ENCODE measurements around the gene SCNN1A. TPM values are rescaled to one million over a fixed set of nuclear protein-coding genes. Genes with fewer than 3 reads are reported as not detected.

Gene SCNN1A
- total RNA-seq, 1 experiment from 2014 or later, result 118 TPM

DNA sequence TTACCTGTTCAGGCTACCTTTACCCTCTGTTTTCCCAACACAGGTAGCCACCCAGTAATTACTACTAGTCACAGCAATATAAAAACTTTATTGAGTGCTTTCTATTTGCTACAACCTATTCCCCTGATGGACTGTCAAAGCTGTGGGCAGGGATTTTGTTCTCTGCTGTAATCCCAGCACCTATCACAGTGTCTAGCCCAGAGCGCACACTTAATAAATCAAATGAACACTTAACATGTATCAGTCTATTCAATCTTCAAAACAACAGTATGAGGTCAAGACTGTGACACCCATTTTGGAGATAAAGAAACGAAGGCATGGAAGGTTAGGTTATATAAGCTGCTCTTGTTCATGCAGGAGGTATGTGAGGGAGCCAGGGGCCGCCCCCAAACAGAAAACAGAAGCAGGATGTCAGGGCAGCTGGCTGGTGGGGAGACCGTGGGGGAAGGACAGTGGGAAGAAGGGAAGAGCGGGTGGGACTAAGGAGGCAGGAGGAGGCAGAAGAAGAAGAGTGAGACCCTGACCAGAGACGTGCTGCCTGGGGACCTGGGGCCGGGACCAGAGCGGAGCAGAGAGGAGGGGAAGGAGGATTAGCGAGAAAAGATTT lies 35.2 kb downstream of the SCNN1A start:
- ChIA-PET RAD21 (ENCODE audit: low non-redundant PET in 1 of 2, low total read pairs in 2 of 2, uncharacterized antibody in 2 of 2, unreplicated experiment in 2 of 2) (interaction anchor here in 1 of 2 experiments (0.6 kb wide), 1 partner anchor 679 kb away, joined by 3 read pairs; no protein-coding TSS in a partner anchor), POLR2A (no interaction called here)
- intact Hi-C loops (cut with micrococcal nuclease), result no loop called here

More for the DNA sequence above, 35.2 kb downstream of the SCNN1A start:
- Histone ChIP-seq H3K4me3 (replicated peaks in 1 of 2; ENCODE audit: low read depth in 1 of 2, low read length in 2 of 2) (peak overlapping the region; percentile 84 to 92), H3K4me2 (ENCODE audit: low read length) (peak overlapping the region; percentile 97), H3K27ac (ENCODE audit: low read depth, low read length) (peak overlapping the region; percentile 99), H3K9ac (ENCODE audit: low read length) (peak overlapping the region; percentile 90), H3K4me1 (ENCODE audit: control insufficient read depth in 1 of 2, insufficient read depth in 2 of 2, low read length in 2 of 2) (peaks cover 75 to 86% of the 10 kb centered on the region in 2 experiments), H3K27me3 (ENCODE audit: insufficient read depth, low read length) (no peaks in the 10 kb centered on the region), H3K9me2 (ENCODE audit: insufficient read depth) (no peaks in the 10 kb centered on the region), H3K79me2 (ENCODE audit: insufficient read depth, low read length) (peaks cover 71% of the 10 kb centered on the region), H3K9me3 (ENCODE audit: control insufficient read depth in 1 of 2, insufficient read depth in 1 of 2, low read depth in 1 of 2, low read length in 2 of 2) (no peaks in the 10 kb centered on the region), H3K36me3 (ENCODE audit: control insufficient read depth in 1 of 2, insufficient read depth in 2 of 2, low read length in 2 of 2) (no peaks in the 10 kb centered on the region; a peak in 1 of 4 replicates), H4K20me1 (ENCODE audit: insufficient read depth) (no peaks in the 10 kb centered on the region), H2AFZ (ENCODE audit: low read depth, low read length, poor library complexity, severe bottlenecking) (no peak overlapping the region)
- TF ChIP-seq SIN3A (IDR thresholded peaks at IDR 0.05; ENCODE audit: low read depth) (no peak), JUND (IDR thresholded peaks at IDR 0.05) (no peak), POLR2AphosphoS5 (IDR thresholded peaks at IDR 0.05; ENCODE audit: low read depth, low read length) (no peak; the same call in 1 of the 2 replicates), EZH2phosphoT487 (IDR thresholded peaks at IDR 0.05; ENCODE audit: borderline replicate concordance) (no peak), EZH2 (IDR thresholded peaks at IDR 0.05) (no peak), POLR2A (IDR thresholded peaks at IDR 0.05; ENCODE audit: borderline replicate concordance, extremely low read depth, insufficient read depth, insufficient read length) (no peak), SP1 (IDR thresholded peaks at IDR 0.05; ENCODE audit: low read depth) (no peak), CBX3 (IDR thresholded peaks at IDR 0.05; ENCODE audit: low read depth) (no peak), CEBPB (IDR thresholded peaks at IDR 0.05; ENCODE audit: low read depth) (no peak), ZNF274 (IDR thresholded peaks at IDR 0.05; ENCODE audit: low read depth, low read length) (no peak), TCF7L2 (IDR thresholded peaks at IDR 0.05; ENCODE audit: borderline replicate concordance, extremely low read depth, insufficient read depth, insufficient read length) (no peak), RAD21 (IDR thresholded peaks at IDR 0.05; ENCODE audit: low read depth) (no peak)
- TF ChIP-seq, protein P1, sequence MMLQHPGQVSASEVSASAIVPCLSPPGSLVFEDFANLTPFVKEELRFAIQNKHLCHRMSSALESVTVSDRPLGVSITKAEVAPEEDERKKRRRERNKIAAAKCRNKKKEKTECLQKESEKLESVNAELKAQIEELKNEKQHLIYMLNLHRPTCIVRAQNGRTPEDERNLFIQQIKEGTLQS (IDR thresholded peaks at IDR 0.05), result no peak
- TF ChIP-seq, protein P2, sequence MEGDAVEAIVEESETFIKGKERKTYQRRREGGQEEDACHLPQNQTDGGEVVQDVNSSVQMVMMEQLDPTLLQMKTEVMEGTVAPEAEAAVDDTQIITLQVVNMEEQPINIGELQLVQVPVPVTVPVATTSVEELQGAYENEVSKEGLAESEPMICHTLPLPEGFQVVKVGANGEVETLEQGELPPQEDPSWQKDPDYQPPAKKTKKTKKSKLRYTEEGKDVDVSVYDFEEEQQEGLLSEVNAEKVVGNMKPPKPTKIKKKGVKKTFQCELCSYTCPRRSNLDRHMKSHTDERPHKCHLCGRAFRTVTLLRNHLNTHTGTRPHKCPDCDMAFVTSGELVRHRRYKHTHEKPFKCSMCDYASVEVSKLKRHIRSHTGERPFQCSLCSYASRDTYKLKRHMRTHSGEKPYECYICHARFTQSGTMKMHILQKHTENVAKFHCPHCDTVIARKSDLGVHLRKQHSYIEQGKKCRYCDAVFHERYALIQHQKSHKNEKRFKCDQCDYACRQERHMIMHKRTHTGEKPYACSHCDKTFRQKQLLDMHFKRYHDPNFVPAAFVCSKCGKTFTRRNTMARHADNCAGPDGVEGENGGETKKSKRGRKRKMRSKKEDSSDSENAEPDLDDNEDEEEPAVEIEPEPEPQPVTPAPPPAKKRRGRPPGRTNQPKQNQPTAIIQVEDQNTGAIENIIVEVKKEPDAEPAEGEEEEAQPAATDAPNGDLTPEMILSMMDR (IDR thresholded peaks at IDR 0.05 in 2 of 3, conservative IDR thresholded peaks at IDR 0.05 in 1 of 3; ENCODE audit: borderline replicate concordance in 1 of 3, insufficient read depth in 1 of 3, low read depth in 2 of 3, low read length in 2 of 3), result no peak
- TF ChIP-seq, protein P3, sequence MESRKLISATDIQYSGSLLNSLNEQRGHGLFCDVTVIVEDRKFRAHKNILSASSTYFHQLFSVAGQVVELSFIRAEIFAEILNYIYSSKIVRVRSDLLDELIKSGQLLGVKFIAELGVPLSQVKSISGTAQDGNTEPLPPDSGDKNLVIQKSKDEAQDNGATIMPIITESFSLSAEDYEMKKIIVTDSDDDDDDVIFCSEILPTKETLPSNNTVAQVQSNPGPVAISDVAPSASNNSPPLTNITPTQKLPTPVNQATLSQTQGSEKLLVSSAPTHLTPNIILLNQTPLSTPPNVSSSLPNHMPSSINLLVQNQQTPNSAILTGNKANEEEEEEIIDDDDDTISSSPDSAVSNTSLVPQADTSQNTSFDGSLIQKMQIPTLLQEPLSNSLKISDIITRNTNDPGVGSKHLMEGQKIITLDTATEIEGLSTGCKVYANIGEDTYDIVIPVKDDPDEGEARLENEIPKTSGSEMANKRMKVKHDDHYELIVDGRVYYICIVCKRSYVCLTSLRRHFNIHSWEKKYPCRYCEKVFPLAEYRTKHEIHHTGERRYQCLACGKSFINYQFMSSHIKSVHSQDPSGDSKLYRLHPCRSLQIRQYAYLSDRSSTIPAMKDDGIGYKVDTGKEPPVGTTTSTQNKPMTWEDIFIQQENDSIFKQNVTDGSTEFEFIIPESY (IDR thresholded peaks at IDR 0.05; ENCODE audit: extremely low read depth, insufficient replicate concordance, low read length), result no peak
- TF ChIP-seq, protein P4, sequence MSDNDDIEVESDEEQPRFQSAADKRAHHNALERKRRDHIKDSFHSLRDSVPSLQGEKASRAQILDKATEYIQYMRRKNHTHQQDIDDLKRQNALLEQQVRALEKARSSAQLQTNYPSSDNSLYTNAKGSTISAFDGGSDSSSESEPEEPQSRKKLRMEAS (IDR thresholded peaks at IDR 0.05), result no peak
- CTCF ChIA-PET, result interaction anchor here (1.5 kb wide), 1 partner anchor 125 kb away, joined by 4 read pairs; no protein-coding TSS in a partner anchor
- no peak for DNase-seq (ENCODE audit: low read depth, low spot score)
- no TSS peak for BruUV-seq (replicated peaks)
- no peak for ATAC-seq
